Neural crest cell (in vitro differentiated cells): ENCODE results near the gene SCGB1D4. TPM values are rescaled to one million over a fixed set of nuclear protein-coding genes. Genes with fewer than 3 reads are reported as not detected.

Source experiments
- DNase-seq: peaks from one replicate; pipeline ENCODE4 v3.0.0; 2021; ENCODE audit warnings: low read depth, mixed read lengths, low spot score
- H3K27ac Mint-ChIP-seq: one replicate; pipeline ENCODE4 v1.8.0; 2021; ENCODE audit warnings: mild to moderate bottlenecking, mixed read lengths; ENCODE audit not compliant: unreplicated experiment
- H3K27me3 Mint-ChIP-seq: 2 replicates; pipeline ENCODE4 v1.8.0; 2021; ENCODE audit warnings: low read depth, mild to moderate bottlenecking, mixed read lengths
- H3K36me3 Mint-ChIP-seq: 2 replicates; pipeline ENCODE4 v1.8.0; 2021; ENCODE audit warnings: low read depth, mild to moderate bottlenecking, mixed read lengths
- H3K4me1 Mint-ChIP-seq: 2 replicates; pipeline ENCODE4 v1.8.0; 2021; ENCODE audit warnings: mixed read lengths
- H3K4me3 Mint-ChIP-seq: one replicate; pipeline ENCODE4 v1.8.0; 2021; ENCODE audit warnings: mild to moderate bottlenecking, mixed read lengths
- H3K9me3 Mint-ChIP-seq: 2 replicates; pipeline ENCODE4 v1.8.0; 2021; ENCODE audit warnings: mixed read lengths
- total RNA-seq: library from RNA; stranded (reverse); gene quantifications from 2 replicates; pipeline ENCODE4 v1.2.1, GENCODE V29; 2021
- TF ChIP-seq, protein P1 (sequence below): fragments of 200-600 bp; sonication (generic); conservative IDR thresholded peaks from 2 replicates; pipeline ENCODE4 v1.5.0; 2021; ENCODE audit warnings: antibody characterized with exemption, mild to moderate bottlenecking

The SCGB1D4 gene
- total RNA-seq, 1 donor from 2014 or later: not detected

- DNase-seq: peak; percentile 50
- Mint-ChIP-seq H3K4me1 (peaks cover 15% of the 10 kb centered on the region), H3K27me3 (peaks cover 22% of the 10 kb centered on the region), H3K36me3 (no peaks in the 10 kb centered on the region), H3K4me3 (no peak overlapping the region), H3K27ac (no peak overlapping the region), H3K9me3 (no peaks in the 10 kb centered on the region)
- TF ChIP-seq, protein P1, sequence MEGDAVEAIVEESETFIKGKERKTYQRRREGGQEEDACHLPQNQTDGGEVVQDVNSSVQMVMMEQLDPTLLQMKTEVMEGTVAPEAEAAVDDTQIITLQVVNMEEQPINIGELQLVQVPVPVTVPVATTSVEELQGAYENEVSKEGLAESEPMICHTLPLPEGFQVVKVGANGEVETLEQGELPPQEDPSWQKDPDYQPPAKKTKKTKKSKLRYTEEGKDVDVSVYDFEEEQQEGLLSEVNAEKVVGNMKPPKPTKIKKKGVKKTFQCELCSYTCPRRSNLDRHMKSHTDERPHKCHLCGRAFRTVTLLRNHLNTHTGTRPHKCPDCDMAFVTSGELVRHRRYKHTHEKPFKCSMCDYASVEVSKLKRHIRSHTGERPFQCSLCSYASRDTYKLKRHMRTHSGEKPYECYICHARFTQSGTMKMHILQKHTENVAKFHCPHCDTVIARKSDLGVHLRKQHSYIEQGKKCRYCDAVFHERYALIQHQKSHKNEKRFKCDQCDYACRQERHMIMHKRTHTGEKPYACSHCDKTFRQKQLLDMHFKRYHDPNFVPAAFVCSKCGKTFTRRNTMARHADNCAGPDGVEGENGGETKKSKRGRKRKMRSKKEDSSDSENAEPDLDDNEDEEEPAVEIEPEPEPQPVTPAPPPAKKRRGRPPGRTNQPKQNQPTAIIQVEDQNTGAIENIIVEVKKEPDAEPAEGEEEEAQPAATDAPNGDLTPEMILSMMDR: peak; percentile 66
Observed at GRCh38 chr11:62324731-62325556, 26.1 kb upstream of the SCGB1D4 start.

- Mint-ChIP-seq H3K36me3 (no peaks in the 10 kb centered on the region), H3K4me1 (peaks cover 15% of the 10 kb centered on the region), H3K9me3 (no peaks in the 10 kb centered on the region), H3K27me3 (peaks cover 24% of the 10 kb centered on the region), H3K27ac (no peak overlapping the region), H3K4me3 (no peak overlapping the region)
- TF ChIP-seq, protein P1: no peak
- no peak for DNase-seq
Observed at GRCh38 chr11:62322524-62322923, 23.6 kb upstream of the SCGB1D4 start.

- Mint-ChIP-seq H3K27me3 (peaks cover 56% of the 10 kb centered on the region), H3K4me1 (no peaks in the 10 kb centered on the region), H3K9me3 (no peaks in the 10 kb centered on the region), H3K4me3 (no peak overlapping the region), H3K27ac (no peak overlapping the region), H3K36me3 (no peaks in the 10 kb centered on the region)
- no peak for DNase-seq
- TF ChIP-seq, protein P1: no peak
Observed at GRCh38 chr11:62315431-62315830, 16.6 kb upstream of the SCGB1D4 start.

GRCh38 chr11:62309991-62310390, 11.1 kb upstream of the SCGB1D4 start:
- H3K4me1 Mint-ChIP-seq: no peaks in the 10 kb centered on the region
- DNase-seq: no peak
- H3K4me3 Mint-ChIP-seq: no peak overlapping the region
- H3K9me3 Mint-ChIP-seq: peaks cover 5% of the 10 kb centered on the region
- H3K27ac Mint-ChIP-seq: no peak overlapping the region
- H3K36me3 Mint-ChIP-seq: no peaks in the 10 kb centered on the region
- TF ChIP-seq, protein P1: no peak
- H3K27me3 Mint-ChIP-seq: peaks cover 65% of the 10 kb centered on the region

- Mint-ChIP-seq H3K9me3 (peaks cover 5% of the 10 kb centered on the region), H3K27me3 (peaks cover 53% of the 10 kb centered on the region), H3K36me3 (no peaks in the 10 kb centered on the region), H3K4me1 (no peaks in the 10 kb centered on the region), H3K4me3 (no peak overlapping the region), H3K27ac (no peak overlapping the region)
- no peak for DNase-seq
- TF ChIP-seq, protein P1: no peak
Observed at GRCh38 chr11:62307950-62308349, 9.1 kb upstream of the SCGB1D4 start.
